ENCODE results near the gene APOBEC4. TPM values are rescaled to one million over a fixed set of nuclear protein-coding genes. Genes with fewer than 3 reads are reported as not detected.

APOBEC4 gene
- total and polyA plus RNA-seq, 2 of the 13 experiments (the other 11 are each of a cell fraction or from before 2014, with no cell fraction given), result not detected

- TF ChIP-seq NFAT5 (CRISPR knock-in tag; IDR thresholded peaks at IDR 0.05), result no peak
- TF ChIP-seq TFAP4 (IDR thresholded peaks at IDR 0.05; ENCODE audit: borderline replicate concordance, low read depth), result no peak
- 0 out of 4 replicates have a peak, but pooled peaks of 1 of the 2 experiments have one; percentile 25 for TF ChIP-seq EP300 (IDR thresholded peaks at IDR 0.05; ENCODE audit: low read depth in 2 of 2, low read length in 2 of 2)
- no peak for TF ChIP-seq EP300 (CRISPR knock-in tag; IDR thresholded peaks at IDR 0.05; ENCODE audit: borderline replicate concordance)
- no peak for TF ChIP-seq DBP (CRISPR knock-in tag; IDR thresholded peaks at IDR 0.05; ENCODE audit: not compliant biosample characterization)
- peak; percentile 29; the same call in 1 of the 2 replicates for TF ChIP-seq SOX5 (CRISPR knock-in tag; IDR thresholded peaks at IDR 0.05; ENCODE audit: borderline replicate concordance)
- no peak for TF ChIP-seq ZNF766 (CRISPR knock-in tag; IDR thresholded peaks at IDR 0.05; ENCODE audit: borderline replicate concordance)
- no peak for TF ChIP-seq SALL2 (CRISPR knock-in tag; IDR thresholded peaks at IDR 0.05)
- TF ChIP-seq CREBL2 (CRISPR knock-in tag; IDR thresholded peaks at IDR 0.05; ENCODE audit: borderline replicate concordance), result no peak
- TF ChIP-seq SOX6 (IDR thresholded peaks at IDR 0.05), result no peak
- TF ChIP-seq SOX6 (CRISPR knock-in tag; IDR thresholded peaks at IDR 0.05), result peak; percentile 12; the same call in 1 of the 2 replicates
- no peak for TF ChIP-seq RAD21 (CRISPR knock-in tag; IDR thresholded peaks at IDR 0.05)
- no peak for TF ChIP-seq WIZ (CRISPR knock-in tag; IDR thresholded peaks at IDR 0.05)
- TF ChIP-seq ETV5 (CRISPR knock-in tag; IDR thresholded peaks at IDR 0.05; ENCODE audit: borderline replicate concordance), result no peak
Measured at GRCh38 chr1:183632114-183632513, 21.0 kb downstream of the APOBEC4 start (continued).
